ENCODE data around the gene NAA25. TPM values are rescaled to one million over a fixed set of nuclear protein-coding genes. Genes with fewer than 3 reads are reported as not detected.

NAA25 gene
- total and polyA plus RNA-seq, 2 of the 4 experiments (the other 2 are of a cell fraction) = 10.3 to 25.5 TPM

GRCh38 chr12:111980598-111980997, 128.0 kb downstream of the NAA25 start:
- H3K9me3 ChIP-seq (ENCODE audit: control insufficient read depth, insufficient read depth, low read length) = no peaks in the 10 kb centered on the region
- H3K4ac ChIP-seq (ENCODE audit: low read depth, low read length) = no peak overlapping the region
- POLR2A ChIA-PET (ENCODE audit: unreplicated experiment) = no interaction called here

More at GRCh38 chr12:111980598-111980997, 128.0 kb downstream of the NAA25 start:
- H2AK9ac ChIP-seq (replicated peaks; ENCODE audit: low read depth, low read length, poor library complexity) = no peak overlapping the region
- no peak overlapping the region for H4K8ac ChIP-seq (ENCODE audit: low read depth in 2 of 2, low read length in 2 of 2)
- H2BK20ac ChIP-seq (ENCODE audit: low read depth, low read length) = no peak overlapping the region
- H3K14ac ChIP-seq (replicated peaks; ENCODE audit: low read depth, low read length) = no peak overlapping the region
- H3K56ac ChIP-seq (ENCODE audit: extremely low read depth, insufficient read depth, low read length) = no peak overlapping the region
- peaks cover 2% of the 10 kb centered on the region; the same call in 1 of the 2 replicates for H3K4me1 ChIP-seq (ENCODE audit: control insufficient read depth, insufficient read depth, low read length)
- no peaks in the 10 kb centered on the region for H3K36me3 ChIP-seq (ENCODE audit: control insufficient read depth, insufficient read depth, low read length)
- BruUV-seq (replicated peaks) = no TSS peak
- no peak overlapping the region for H4K5ac ChIP-seq (ENCODE audit: low read depth, low read length)
- in situ Hi-C loops (cut with MboI; ENCODE audit: low sequenced_read_pairs) = no loop called here
- no peak overlapping the region for H3K27ac ChIP-seq (ENCODE audit: insufficient read depth, low read length)
- H3K4me3 ChIP-seq (ENCODE audit: insufficient read depth, low read depth, low read length) = no peak overlapping the region
- TF ChIP-seq FOS (IDR thresholded peaks at IDR 0.05; ENCODE audit: low read depth, low read length) (no peak), MAFK (IDR thresholded peaks at IDR 0.05; ENCODE audit: low read depth, low read length) (no peak), RCOR1 (IDR thresholded peaks at IDR 0.05; ENCODE audit: insufficient replicate concordance, low read length) (no peak), MXI1 (IDR thresholded peaks at IDR 0.05; ENCODE audit: borderline replicate concordance, low read depth, low read length) (no peak), MAZ (IDR thresholded peaks at IDR 0.05; ENCODE audit: borderline replicate concordance, low read depth, low read length) (no peak), SMC3 (IDR thresholded peaks at IDR 0.05; ENCODE audit: low read depth, low read length) (no peak), ELK1 (IDR thresholded peaks at IDR 0.05; ENCODE audit: borderline replicate concordance, low read depth, low read length) (no peak), CTCF (conservative IDR thresholded peaks at IDR 0.05; ENCODE audit: low read depth, low read length) (no peak), USF2 (IDR thresholded peaks at IDR 0.05; ENCODE audit: low read depth, low read length) (no peak), CHD1 (IDR thresholded peaks at IDR 0.05; ENCODE audit: low read depth, low read length) (no peak), RFX5 (IDR thresholded peaks at IDR 0.05; ENCODE audit: low read depth, low read length) (no peak), CEBPB (IDR thresholded peaks at IDR 0.05; ENCODE audit: low read depth, low read length) (no peak), POLR2A (IDR thresholded peaks at IDR 0.05; ENCODE audit: low read depth, low read length) (no peak), NFE2L2 (IDR thresholded peaks at IDR 0.05; ENCODE audit: low read depth, low read length) (no peak)
- no peak for DNase-seq
- no peak overlapping the region for H4K91ac ChIP-seq (ENCODE audit: insufficient read depth, low read depth, low read length)
- H3K4me2 ChIP-seq (ENCODE audit: low read depth, low read length) = no peak overlapping the region
- H2BK5ac ChIP-seq (ENCODE audit: low read depth, low read length, poor library complexity, severe bottlenecking) = no peak overlapping the region
- no peak for ATAC-seq (ENCODE audit: low read depth)
- H3K79me1 ChIP-seq (ENCODE audit: low read depth in 1 of 2, low read length in 2 of 2) = no peaks in the 10 kb centered on the region
- no peak overlapping the region for H2AK5ac ChIP-seq (ENCODE audit: low read depth, low read length)
- dilution Hi-C loops (cut with HindIII; ENCODE audit: low sequenced_read_pairs, unreplicated experiment) = no loop called here
- no peak overlapping the region for H3K18ac ChIP-seq (ENCODE audit: low read depth, low read length)
- no peak overlapping the region for H2BK15ac ChIP-seq (ENCODE audit: low read depth, low read length)
- CTCF ChIA-PET = interaction anchor here (0.7 kb wide), 1 partner anchor 32 kb away, joined by 3 read pairs; the partner anchor contains the start of gene TMEM116
- WGBS, 2 experiments (ENCODE audit: extremely low coverage in 2 of 2, insufficient read length in 1 of 2) = no CpG with 5 or more reads among the region's 5 CpGs
- no peak overlapping the region for H3K23ac ChIP-seq (ENCODE audit: low read depth, low read length)
- no peak overlapping the region for H2BK120ac ChIP-seq (ENCODE audit: low read depth, low read length)
- H3K9me1 ChIP-seq (ENCODE audit: insufficient read depth, low read length) = no peaks in the 10 kb centered on the region
- no peak overlapping the region for H2AFZ ChIP-seq (replicated peaks; ENCODE audit: low read length, poor library complexity)
- no peak overlapping the region for H3K9ac ChIP-seq (ENCODE audit: low read depth, low read length)
- H3K27me3 ChIP-seq (ENCODE audit: control insufficient read depth, insufficient read depth, low read length) = no peaks in the 10 kb centered on the region
- H4K20me1 ChIP-seq (ENCODE audit: insufficient read depth, low read length) = no peaks in the 10 kb centered on the region
- intact Hi-C loops (cut with micrococcal nuclease) = no loop called here

Measured in IMR-90 (cell line).